Measurements from ENCODE around the gene MRPS12. TPM values are rescaled to one million over a fixed set of nuclear protein-coding genes. Genes with fewer than 3 reads are reported as not detected.
"Not testable (repeated sequence)": the region's sequence is repeated elsewhere in the genome, so short reads cannot be mapped to it uniquely, and the experiment has no call there.

The MRPS12 gene
- 10 to 100 TPM; 17.7 to 33.6 (median 22.1) TPM for total RNA-seq

- TF ChIP-seq POLR2A (IDR thresholded peaks at IDR 0.05) (peak in 1 of 2 donors; percentile 58), CTCF (IDR thresholded peaks at IDR 0.05) (no peak)
- 0 to 2% methylated on average over 21 to 39 of the region's 40 CpGs for WGBS, 2 donors
- intact Hi-C loops (cut with DNase I), result no loop called here
Measured at GRCh38 chr19:38930776-38931520, at the start of gene MRPS12. Gene MRPS12 (plus strand): TSS chr19:38930944. CDS start chr19:38931295, 351 bp downstream.

GRCh38 chr19:38883286-38883685 is 47.5 kb upstream of the MRPS12 start:
- WGBS, 2 donors, result 92 to 99% methylated on average over 9 of the region's 9 CpGs
- Histone ChIP-seq H3K27me3 (no peaks in the 10 kb centered on the region), H3K27ac (no peak overlapping the region), H3K9me3 (no peaks in the 10 kb centered on the region), H3K4me1 (peaks cover 0 to 11% of the 10 kb centered on the region in 2 donors), H3K36me3 (peaks cover 16 to 23% of the 10 kb centered on the region in 2 donors), H3K4me3 (replicated peaks in 1 of 3) (no peak overlapping the region)
- no peak for DNase-seq
- intact Hi-C loops (cut with DNase I), result no loop called here
- no peak for TF ChIP-seq POLR2A (IDR thresholded peaks at IDR 0.05)

More at GRCh38 chr19:38930776-38931520, at the start of gene MRPS12:
- DNase-seq, result peak; percentile 99
- peak within 1 kb of the TSS; percentile 9 to 68 (median 42) for H3K4me3 ChIP-seq (replicated peaks in 1 of 3)
- H3K27ac ChIP-seq, result peak within 1 kb of the TSS; percentile 59 to 86 (median 76)
- H3K4me1 ChIP-seq, result peaks cover 0 to 17% of the 10 kb centered on the region in 2 donors
- H3K27me3 ChIP-seq, result no peaks in the 10 kb centered on the region
- no peaks in the 10 kb centered on the region for H3K36me3 ChIP-seq
- H3K9me3 ChIP-seq, result no peaks in the 10 kb centered on the region

GRCh38 chr19:38884691-38885090 is 46.1 kb upstream of the MRPS12 start:
- peaks cover 22 to 31% of the 10 kb centered on the region in 2 donors for H3K36me3 ChIP-seq
- DNase-seq; H3K9me3 ChIP-seq; H3K4me3 ChIP-seq (replicated peaks in 1 of 3); H3K4me1 ChIP-seq; H3K27me3 ChIP-seq; intact Hi-C loops (cut with DNase I); H3K27ac ChIP-seq: not testable (repeated sequence)
- WGBS, 2 donors, result 99 to 100% methylated on average over 3 of the region's 3 CpGs

GRCh38 chr19:38888876-38889275 is 41.9 kb upstream of the MRPS12 start:
- no peak for TF ChIP-seq POLR2A (IDR thresholded peaks at IDR 0.05)
- no peak for TF ChIP-seq CTCF (IDR thresholded peaks at IDR 0.05)
- intact Hi-C loops (cut with DNase I), result no loop called here
- Histone ChIP-seq H3K9me3 (no peaks in the 10 kb centered on the region), H3K4me3 (replicated peaks in 1 of 3) (no peak overlapping the region), H3K4me1 (peaks cover 13 to 19% of the 10 kb centered on the region in 2 donors), H3K36me3 (peaks cover 16% of the 10 kb centered on the region in 2 donors), H3K27me3 (no peaks in the 10 kb centered on the region), H3K27ac (no peak overlapping the region)
- 95 to 97% methylated on average over 17 of the region's 17 CpGs for WGBS, 2 donors
- no peak for DNase-seq

GRCh38 chr19:38889803-38890202 is 40.9 kb upstream of the MRPS12 start:
- Histone ChIP-seq H3K9me3 (no peaks in the 10 kb centered on the region), H3K36me3 (peaks cover 16% of the 10 kb centered on the region in 2 donors), H3K27me3 (no peaks in the 10 kb centered on the region), H3K27ac (no peak overlapping the region), H3K4me3 (replicated peaks in 1 of 3) (no peak overlapping the region), H3K4me1 (peaks cover 16 to 24% of the 10 kb centered on the region in 2 donors)
- intact Hi-C loops (cut with DNase I), result no loop called here
- WGBS, 2 donors, result 89 to 90% methylated on average over 8 of the region's 8 CpGs
- no peak for TF ChIP-seq CTCF (IDR thresholded peaks at IDR 0.05)
- no peak for TF ChIP-seq POLR2A (IDR thresholded peaks at IDR 0.05)
- no peak for DNase-seq

GRCh38 chr19:38890686-38891085 is 40.1 kb upstream of the MRPS12 start:
- Histone ChIP-seq H3K36me3 (peaks cover 16% of the 10 kb centered on the region in 2 donors), H3K4me3 (replicated peaks in 1 of 3) (no peak overlapping the region), H3K9me3 (no peaks in the 10 kb centered on the region), H3K27ac (no peak overlapping the region), H3K27me3 (no peaks in the 10 kb centered on the region), H3K4me1 (peaks cover 16 to 24% of the 10 kb centered on the region in 2 donors)
- intact Hi-C loops (cut with DNase I), result no loop called here
- TF ChIP-seq POLR2A (IDR thresholded peaks at IDR 0.05) (no peak), CTCF (IDR thresholded peaks at IDR 0.05) (no peak)
- no peak for DNase-seq
